GM19023 (cell line): Measurements from ENCODE around the gene POLD1.

Experiments
- ATAC-seq: cut with Tn5 transposase; IDR thresholded peaks from one replicate; pipeline ENCODE4 v1.9.1; 2021; ENCODE audit warnings: mild to moderate bottlenecking, moderate library complexity; ENCODE audit not compliant: unreplicated experiment

The POLD1 gene

DNA sequence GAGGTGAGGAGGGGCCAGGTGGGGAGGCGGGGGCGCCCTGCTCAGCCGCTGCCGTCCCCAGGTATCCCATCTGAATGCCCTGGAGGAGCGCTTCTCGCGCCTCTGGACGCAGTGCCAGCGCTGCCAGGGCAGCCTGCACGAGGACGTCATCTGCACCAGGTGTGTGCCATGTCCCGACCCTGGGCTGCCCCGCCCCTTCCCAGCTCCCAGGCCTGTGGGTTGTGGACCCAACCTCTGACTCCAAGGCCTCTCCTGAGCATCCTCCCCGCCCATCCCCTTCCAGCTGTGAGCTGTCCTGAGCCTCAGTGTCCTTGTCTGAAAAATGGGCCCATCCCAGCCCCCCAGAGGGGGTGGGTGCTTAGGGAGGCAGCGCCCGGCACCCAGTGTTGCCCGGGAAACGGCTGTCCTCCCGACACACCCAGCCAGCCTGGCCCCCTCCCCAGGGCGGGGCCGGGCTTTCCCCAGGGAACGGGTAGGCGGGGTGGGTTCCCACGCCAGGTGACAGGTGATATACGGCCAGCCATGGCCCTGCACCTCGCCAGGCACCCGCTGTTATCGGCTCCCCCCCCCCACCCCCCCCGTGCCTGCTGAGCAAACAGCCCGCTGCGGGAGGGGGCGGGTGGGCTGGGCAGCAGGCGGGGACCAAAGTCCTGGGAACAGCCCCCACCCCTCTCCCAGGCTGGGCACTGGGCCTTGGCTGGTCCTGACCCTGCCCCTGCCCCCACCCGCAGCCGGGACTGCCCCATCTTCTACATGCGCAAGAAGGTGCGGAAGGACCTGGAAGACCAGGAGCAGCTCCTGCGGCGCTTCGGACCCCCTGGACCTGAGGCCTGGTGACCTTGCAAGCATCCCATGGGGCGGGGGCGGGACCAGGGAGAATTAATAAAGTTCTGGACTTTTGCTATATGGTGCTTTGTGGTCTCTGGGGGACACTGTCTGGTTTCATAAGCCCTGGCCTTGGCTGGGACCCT, 33.2 kb downstream of the POLD1 start:
- no peak for ATAC-seq

- ATAC-seq: no peak
Measured at GRCh38 chr19:50418176-50419021, 34.3 kb downstream of the POLD1 start, which contains the start of gene SPIB. Gene SPIB, plus strand, starts transcription at chr19:50418938. Its CDS starts 25 bp downstream, at chr19:50418963.

DNA sequence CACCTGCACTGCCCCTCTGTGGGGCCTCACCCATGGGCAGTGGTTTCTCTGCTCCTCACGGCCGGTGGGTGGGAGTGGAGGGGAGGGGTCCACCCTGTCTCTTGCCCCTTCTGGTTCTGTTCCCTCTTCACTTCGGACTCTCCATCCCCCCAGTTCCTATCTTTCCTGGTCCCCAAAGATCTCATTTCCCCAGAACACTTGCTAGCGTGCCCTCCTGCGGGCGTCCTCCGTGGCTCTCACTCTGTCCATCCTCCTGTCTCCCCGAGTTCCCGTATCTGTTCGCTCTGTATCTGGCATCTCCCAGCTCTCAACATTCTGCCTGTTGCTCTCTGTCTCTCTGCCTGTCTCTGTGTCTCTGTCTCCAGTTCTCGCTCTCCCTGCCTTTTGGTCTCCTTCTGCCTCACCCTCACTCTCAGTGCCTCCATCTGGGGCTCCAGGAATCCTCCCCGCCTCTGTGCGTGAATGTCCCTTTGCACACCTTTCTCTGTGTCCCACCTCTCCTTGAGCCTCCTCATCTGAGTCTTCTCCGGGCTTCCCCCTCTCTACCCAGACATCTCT, 35.0 kb downstream of the POLD1 start:
- ATAC-seq: no peak

GRCh38 chr19:50419580-50420035, 35.5 kb downstream of the POLD1 start:
- no peak for ATAC-seq

- ATAC-seq: no peak
Measured at GRCh38 chr19:50420127-50420526, 36.0 kb downstream of the POLD1 start.

- no peak for ATAC-seq
Measured at GRCh38 chr19:50420808-50421207, 36.7 kb downstream of the POLD1 start.

- ATAC-seq: no peak
Measured at GRCh38 chr19:50422397-50423278, 38.5 kb downstream of the POLD1 start.

GRCh38 chr19:50423279-50424113, 39.3 kb downstream of the POLD1 start:
- ATAC-seq: no peak

DNA sequence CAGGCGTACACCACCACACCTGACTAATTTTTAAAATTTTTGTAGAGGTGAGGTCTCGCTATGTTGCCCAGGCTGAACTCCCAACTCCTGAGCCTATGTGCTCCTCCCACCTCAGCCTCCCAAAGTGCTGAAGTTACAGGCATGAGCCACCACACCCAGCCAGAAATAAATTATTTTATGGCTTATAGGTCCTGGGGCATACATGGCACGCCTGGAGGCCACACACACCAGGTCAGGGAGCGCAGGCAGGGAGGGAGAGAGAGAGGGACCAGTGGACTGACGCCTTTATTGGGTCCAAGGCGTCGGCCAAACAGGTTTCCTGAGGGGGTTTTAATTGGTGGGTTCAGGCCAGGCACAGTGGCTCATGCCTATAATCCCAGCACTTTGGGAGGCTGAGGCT, 41.4 kb downstream of the POLD1 start:
- ATAC-seq: no peak

GRCh38 chr19:50427318-50427925, 43.3 kb downstream of the POLD1 start:
- ATAC-seq: no peak

DNA sequence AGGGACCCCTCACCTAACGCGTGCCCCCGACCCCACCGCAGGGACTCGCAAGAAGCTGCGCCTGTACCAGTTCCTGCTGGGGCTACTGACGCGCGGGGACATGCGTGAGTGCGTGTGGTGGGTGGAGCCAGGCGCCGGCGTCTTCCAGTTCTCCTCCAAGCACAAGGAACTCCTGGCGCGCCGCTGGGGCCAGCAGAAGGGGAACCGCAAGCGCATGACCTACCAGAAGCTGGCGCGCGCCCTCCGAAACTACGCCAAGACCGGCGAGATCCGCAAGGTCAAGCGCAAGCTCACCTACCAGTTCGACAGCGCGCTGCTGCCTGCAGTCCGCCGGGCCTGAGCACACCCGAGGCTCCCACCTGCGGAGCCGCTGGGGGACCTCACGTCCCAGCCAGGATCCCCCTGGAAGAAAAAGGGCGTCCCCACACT, 43.9 kb downstream of the POLD1 start:
- no peak for ATAC-seq

DNA sequence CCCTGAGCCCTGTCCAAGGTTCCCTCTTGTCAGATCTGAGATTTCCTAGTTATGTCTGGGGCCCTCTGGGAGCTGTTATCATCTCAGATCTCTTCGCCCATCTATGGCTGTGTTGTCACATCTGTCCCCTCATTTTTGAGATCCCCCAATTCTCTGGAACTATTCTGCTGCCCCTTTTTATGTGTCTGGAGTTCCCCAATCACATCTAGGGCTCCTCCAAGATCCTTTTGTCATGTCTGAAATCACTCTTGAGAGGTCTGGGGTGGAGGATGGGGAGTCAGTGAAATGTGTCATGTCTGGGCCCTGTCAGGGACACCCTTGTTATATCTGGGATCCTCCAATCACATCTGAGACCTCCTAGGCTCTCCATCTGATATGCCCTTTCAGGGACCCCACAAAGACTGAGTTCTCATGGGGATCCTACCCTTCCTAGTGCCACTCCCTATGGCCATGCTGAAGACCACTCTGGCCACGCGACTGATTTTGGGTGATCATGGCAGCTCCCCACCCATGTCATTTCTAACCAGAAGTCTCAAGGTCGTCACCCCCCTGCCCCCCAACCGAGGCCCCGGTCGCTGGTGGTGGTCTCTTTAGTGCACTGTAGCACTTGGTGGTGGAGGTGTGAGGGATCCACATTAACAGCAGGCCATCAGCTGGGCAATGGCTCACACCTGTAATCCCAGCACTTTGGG, 44.8 kb downstream of the POLD1 start:
- no peak for ATAC-seq

DNA sequence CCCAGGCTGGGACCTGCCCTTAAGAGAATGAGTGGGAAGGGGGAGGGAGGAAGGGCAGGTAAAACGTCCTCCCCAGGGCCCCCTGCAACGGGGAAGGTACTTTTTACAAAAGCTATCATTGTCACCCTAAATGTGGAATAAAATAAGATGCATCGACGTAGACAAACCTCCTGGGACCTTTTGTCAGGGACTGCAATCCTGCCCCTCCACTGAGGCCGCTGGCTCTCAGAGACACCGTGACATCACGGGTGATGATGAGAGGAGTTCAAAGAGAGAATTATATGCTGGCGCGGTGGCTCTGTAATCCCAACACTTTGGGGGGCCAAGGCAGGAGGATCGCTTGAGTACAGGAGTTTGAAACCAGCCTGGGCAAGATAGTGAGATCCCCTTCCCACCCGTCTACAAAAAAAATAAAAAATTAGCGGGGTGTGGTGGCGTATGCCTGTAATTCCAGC, 46.8 kb downstream of the POLD1 start:
- ATAC-seq: no peak

DNA sequence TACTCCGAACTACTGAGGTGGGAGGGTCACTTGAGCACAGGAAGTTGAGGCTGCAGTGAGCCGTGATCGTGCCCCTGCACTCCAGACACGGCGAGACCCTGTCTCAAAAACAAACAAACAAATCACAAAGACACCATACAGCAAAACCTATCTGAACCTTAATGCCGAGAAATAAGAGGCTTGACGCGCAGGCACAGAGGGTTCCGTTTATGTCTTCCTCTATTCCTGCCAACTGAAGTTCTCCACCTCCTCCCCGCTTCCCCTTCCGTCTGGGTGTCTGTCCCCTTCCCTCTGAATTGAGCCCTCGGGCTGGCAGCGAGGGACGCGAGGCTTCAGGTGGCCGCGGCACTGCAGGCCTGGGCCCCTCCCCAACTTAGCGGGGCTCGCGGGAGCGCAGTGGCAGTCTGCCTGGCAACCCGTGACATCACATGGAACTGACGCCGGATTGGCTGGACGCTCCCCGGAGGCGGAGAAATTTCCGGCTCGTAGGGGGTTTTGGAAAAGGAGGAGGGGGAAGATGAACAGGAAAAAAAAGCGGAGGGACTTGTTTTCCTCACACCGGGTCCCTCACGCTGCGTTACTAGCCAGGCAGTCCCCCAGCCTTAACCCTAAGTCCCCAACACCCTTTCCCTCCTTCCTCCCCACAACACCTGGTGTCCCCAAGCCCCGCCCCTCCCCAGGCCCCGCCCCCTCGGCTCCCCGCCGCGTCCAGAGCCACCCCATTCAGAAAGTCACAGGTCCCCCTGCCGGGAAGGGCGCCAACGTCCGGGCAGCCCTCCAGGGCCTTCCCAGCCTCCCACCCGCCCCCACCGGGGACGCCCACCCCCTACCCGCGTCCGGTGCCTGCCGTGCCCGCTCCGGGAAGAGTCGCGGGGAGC, 47.4 kb downstream of the POLD1 start:
- ATAC-seq: peak; percentile 87

DNA sequence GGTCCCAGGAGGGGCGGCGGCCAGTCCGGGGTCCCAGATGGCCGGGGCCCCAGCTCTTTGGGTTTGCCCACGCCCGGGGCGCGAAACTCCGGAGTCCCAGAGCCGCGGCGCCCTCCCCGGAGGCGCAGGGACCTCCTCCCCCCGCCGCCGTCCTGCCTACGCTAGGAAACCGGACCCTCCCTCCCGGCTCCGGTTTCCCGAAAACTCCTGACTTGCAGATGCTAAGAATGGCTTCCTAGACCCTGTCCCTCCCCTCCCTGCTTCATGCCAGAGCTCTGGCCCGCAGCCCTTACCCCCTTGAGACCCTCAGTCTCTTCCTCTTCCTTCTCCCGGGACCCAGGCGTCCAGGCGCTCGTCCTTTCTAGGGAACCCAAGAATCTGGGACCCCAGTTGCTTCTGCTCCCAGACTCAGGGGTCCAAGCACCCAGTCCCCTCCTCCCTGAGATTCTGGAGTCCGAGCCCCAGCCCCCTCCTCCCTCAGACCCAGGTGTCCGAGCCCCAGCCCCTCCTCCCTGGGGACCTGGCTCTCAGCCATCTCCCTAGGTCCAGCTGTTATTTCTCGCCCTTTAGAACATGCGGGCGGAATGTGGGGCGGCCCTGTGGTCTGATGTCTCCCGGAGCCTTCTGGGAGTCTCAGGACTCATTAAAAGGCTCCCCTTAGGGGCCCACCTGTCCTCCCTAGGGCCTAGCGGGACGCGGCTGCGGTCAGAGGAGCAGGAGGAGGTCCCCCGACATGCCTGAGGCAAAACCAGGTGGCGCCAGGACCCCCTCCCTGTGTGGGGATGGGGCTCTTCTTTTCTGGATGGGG, 48.3 kb downstream of the POLD1 start, which contains the start of gene MYBPC2:
Gene MYBPC2 (plus strand): TSS at position 672 of the 808 bp plus-strand sequence. CDS start 62 bp downstream, at position 734.
- ATAC-seq: no peak
